DMS153 treated with DMSO at 0.1 percent for 48 hours (cell line): ENCODE data around the gene CPNE7.
"Not testable (repeated sequence)": the region's sequence is repeated elsewhere in the genome, so short reads cannot be mapped to it uniquely, and the experiment has no call there.

Experiments used
- DNase-seq: peaks from one replicate; lab custom pipeline; 2025; ENCODE audit not compliant: unreplicated experiment; lab: John Stamatoyannopoulos, UW

Gene CPNE7

GRCh38 chr16:89621136-89621697 is 45.7 kb downstream of the CPNE7 start:
- DNase-seq, result no peak

GRCh38 chr16:89621698-89622409 is 46.3 kb downstream of the CPNE7 start:
- DNase-seq, result no peak

- DNase-seq, result no peak
Measured at GRCh38 chr16:89623511-89624261, 48.1 kb downstream of the CPNE7 start.

GRCh38 chr16:89624777-89625761 is 49.5 kb downstream of the CPNE7 start:
- DNase-seq, result no peak

GRCh38 chr16:89629827-89630610 is 54.5 kb downstream of the CPNE7 start:
- no peak for DNase-seq

- no peak for DNase-seq
Measured at GRCh38 chr16:89633064-89633631, 57.6 kb downstream of the CPNE7 start.

- DNase-seq, result not testable (repeated sequence)
Measured at GRCh38 chr16:89634463-89635385, 59.2 kb downstream of the CPNE7 start.

GRCh38 chr16:89636663-89637062 is 61.1 kb downstream of the CPNE7 start:
- DNase-seq, result no peak

- no peak for DNase-seq
Measured at GRCh38 chr16:89637379-89637778, 61.8 kb downstream of the CPNE7 start.

- no peak for DNase-seq
Measured at GRCh38 chr16:89638455-89638854, 62.9 kb downstream of the CPNE7 start.

- DNase-seq, result no peak
Measured at GRCh38 chr16:89639385-89639784, 63.8 kb downstream of the CPNE7 start.

- DNase-seq, result no peak
Measured at GRCh38 chr16:89641458-89642119, 66.0 kb downstream of the CPNE7 start.

- no peak for DNase-seq
Measured at GRCh38 chr16:89642574-89642973, 67.0 kb downstream of the CPNE7 start.

GRCh38 chr16:89643769-89644300 is 68.3 kb downstream of the CPNE7 start:
- DNase-seq, result no peak

GRCh38 chr16:89645122-89645521 is 69.6 kb downstream of the CPNE7 start:
- DNase-seq, result no peak

- no peak for DNase-seq
Measured at GRCh38 chr16:89646270-89646669, 70.7 kb downstream of the CPNE7 start.
